ENCODE results near the gene SEMA4D. TPM values are rescaled to one million over a fixed set of nuclear protein-coding genes. Genes with fewer than 3 reads are reported as not detected.
A peak's percentile ranks its signal among the peaks of the same experiment; 100 is the strongest.

Gene SEMA4D
- total RNA-seq, 1 donor from 2014 or later, result 12.3 TPM

- TF ChIP-seq CTCF (conservative IDR thresholded peaks at IDR 0.05; ENCODE audit: low read depth, low read length), result no peak
- H3K4me3 ChIP-seq (ENCODE audit: low read depth, low read length), result peak overlapping the region; percentile 82
- DNase-seq (ENCODE audit: low read depth), result no peak
Measured at GRCh38 chr9:89311346-89312221, 186.3 kb downstream of the SEMA4D start.

Other genes with a start within 250 kb of the SEMA4D start
- gene CKS2, start 186.9 kb downstream of the SEMA4D start, total RNA-seq, result 414 and 790 TPM in 2 replicates
- 32.3 and 38.8 TPM in 2 replicates for gene SECISBP2, start 179.6 kb downstream of the SEMA4D start, total RNA-seq
- gene GADD45G, start 106.9 kb upstream of the SEMA4D start, total RNA-seq, result not detected in 2 replicates

Measured in epithelial cell of proximal tubule (primary cell).